ENCODE measurements around the gene RBM15B. TPM values are rescaled to one million over a fixed set of nuclear protein-coding genes. Genes with fewer than 3 reads are reported as not detected.

RBM15B gene
- total and polyA plus RNA-seq, 9 of the 15 experiments (the other 6 are each of a cell fraction or from before 2014, with no cell fraction given): 1.8 to 21.0 (median 10.5) TPM

- no peak for TF ChIP-seq ZNF274 (IDR thresholded peaks at IDR 0.05; ENCODE audit: borderline replicate concordance, low read depth, low read length)
Measured at GRCh38 chr3:51380601-51381332, 10.3 kb upstream of the RBM15B start (continued).

DNA sequence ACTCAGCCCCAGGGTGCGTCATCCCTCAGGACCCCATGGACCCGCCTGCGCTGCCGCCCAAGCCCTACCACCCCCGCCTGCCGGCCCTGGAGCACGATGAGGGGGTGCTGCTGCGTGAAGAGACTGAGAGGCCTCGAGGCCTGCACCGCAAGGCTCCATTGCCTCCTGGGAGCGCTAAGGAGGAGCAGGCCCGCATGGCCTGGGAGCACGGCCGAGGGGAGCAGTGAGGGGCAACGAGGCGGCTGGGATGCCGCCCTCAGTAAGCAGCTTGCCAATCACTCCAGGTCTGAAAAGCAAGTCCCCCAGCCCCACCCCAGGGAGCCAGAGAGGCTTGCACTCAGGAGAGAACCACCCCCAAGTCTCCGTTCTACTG lies 9.8 kb upstream of the RBM15B start:
- Histone ChIP-seq H3K4me1 (replicated peaks in 1 of 2; ENCODE audit: control insufficient read depth in 2 of 2, insufficient read depth in 2 of 2, low read length in 2 of 2) (peaks cover 4 to 5% of the 10 kb centered on the region in 2 experiments; a peak in 4 of 5 replicates), H2AFZ (ENCODE audit: low read depth, low read length) (no peak overlapping the region), H3K4me3 (no peak overlapping the region), H4K20me1 (replicated peaks; ENCODE audit: control insufficient read depth, insufficient read depth, low read length) (no peaks in the 10 kb centered on the region), H3K9me1 (ENCODE audit: control insufficient read depth, insufficient read depth, low read length) (peaks cover 2% of the 10 kb centered on the region), H3K4me2 (ENCODE audit: insufficient read depth, low read length) (no peak overlapping the region), H3K27me3 (ENCODE audit: control insufficient read depth in 2 of 2, insufficient read depth in 2 of 2, low read length in 2 of 2) (peaks cover 3 to 23% of the 10 kb centered on the region in 2 experiments; a peak in 4 of 5 replicates), H3K9me3 (replicated peaks; ENCODE audit: control insufficient read depth, insufficient read depth, low read depth, low read length) (no peaks in the 10 kb centered on the region), H3K79me2 (ENCODE audit: control insufficient read depth, insufficient read depth, low read length) (peaks cover 23% of the 10 kb centered on the region), H3K27ac (ENCODE audit: extremely low read depth, low read depth, low read length) (no peak overlapping the region), H3K9ac (ENCODE audit: insufficient read depth in 1 of 2, low read depth in 2 of 2, low read length in 2 of 2) (no peak overlapping the region), H3K36me3 (ENCODE audit: control insufficient read depth, insufficient read depth, low read length) (peaks cover 4% of the 10 kb centered on the region; the same call in 2 of the 3 replicates)
- ChIA-PET POLR2A (interaction anchor here (0.6 to 1.3 kb wide), 2 partner anchors 10 to 12 kb away, joined by 4 to 5 read pairs; no protein-coding TSS in a partner anchor), CTCF (ENCODE audit: low intra/inter-chr PET ratio) (no interaction called here)
- in situ Hi-C loops (cut with MboI): no loop called here
- ATAC-seq (no peak), FAIRE-seq (no peak), DNase-seq (ENCODE audit: extremely low read depth in 1 of 4, low spot score in 3 of 4) (no peak)
- intact Hi-C loops (cut with micrococcal nuclease): loop anchor here (10.0 kb wide), 1 partner anchor 767 kb away; the partner anchor contains the start of genes CISH and MAPKAPK3
- 77% methylated on average over 7 of the region's 18 CpGs for WGBS (ENCODE audit: insufficient coverage, low coverage, missing lambda C conversion rate)
- BruUV-seq (replicated peaks): no TSS peak
- TF ChIP-seq ZNF263 (CRISPR knock-in tag; IDR thresholded peaks at IDR 0.05; ENCODE audit: borderline replicate concordance): no peak
- TF ChIP-seq CHAMP1 (IDR thresholded peaks at IDR 0.05): no peak
- TF ChIP-seq SRSF3 (IDR thresholded peaks at IDR 0.05; ENCODE audit: insufficient read depth, low read length): no peak
- no peak for TF ChIP-seq SMARCA4 (IDR thresholded peaks at IDR 0.05)
- no peak for TF ChIP-seq ZNF785 (CRISPR knock-in tag; IDR thresholded peaks at IDR 0.05)

All from K562 (cell line).